ENCODE measurements around the gene NEGR1.
A peak's percentile ranks its signal among the peaks of the same experiment; 100 is the strongest.

NEGR1 gene

DNA sequence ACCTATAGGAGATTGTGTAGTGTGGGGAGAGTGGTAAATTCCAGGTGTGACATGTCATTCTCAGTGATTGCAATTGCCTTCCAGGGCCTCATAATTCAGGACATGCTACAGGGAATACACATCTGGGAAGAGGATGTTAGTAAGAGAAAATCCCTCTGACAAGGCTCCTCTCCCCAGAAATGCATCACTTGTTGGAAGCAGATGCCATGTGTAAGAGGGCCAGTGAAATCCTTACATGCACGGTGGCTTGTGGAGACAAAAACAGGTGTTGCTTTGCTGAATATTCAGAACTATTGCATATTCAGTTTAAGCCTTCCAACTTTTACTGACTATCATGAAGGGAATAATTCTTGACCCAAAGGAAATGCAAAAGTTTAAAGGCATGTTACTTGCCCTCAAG lies 503.4 kb downstream of the NEGR1 start:
- no peak for DNase-seq (ENCODE audit: low read depth)

- no peak for DNase-seq (ENCODE audit: low read depth)
Measured at GRCh38 chr1:71777094-71777493, 505.2 kb downstream of the NEGR1 start.

DNA sequence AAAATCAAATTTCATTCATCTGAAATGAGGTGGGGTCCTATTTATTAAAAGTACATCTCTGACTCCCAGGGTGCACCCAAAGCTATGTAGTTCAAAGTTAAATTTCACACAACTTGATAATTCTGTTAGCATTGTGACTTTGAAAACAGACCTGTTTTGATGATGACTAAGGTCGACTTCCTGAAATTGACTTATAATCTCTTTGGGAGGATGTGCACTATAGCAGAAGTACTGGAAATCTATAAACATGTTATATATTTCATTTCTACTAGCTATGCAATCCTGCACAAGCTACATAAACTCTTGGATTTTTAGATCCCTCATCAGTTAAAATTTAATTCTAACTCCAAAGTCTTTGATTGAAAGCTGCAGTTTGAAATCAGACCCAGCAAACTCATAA lies 507.6 kb downstream of the NEGR1 start:
- no peak for DNase-seq (ENCODE audit: low read depth)

DNA sequence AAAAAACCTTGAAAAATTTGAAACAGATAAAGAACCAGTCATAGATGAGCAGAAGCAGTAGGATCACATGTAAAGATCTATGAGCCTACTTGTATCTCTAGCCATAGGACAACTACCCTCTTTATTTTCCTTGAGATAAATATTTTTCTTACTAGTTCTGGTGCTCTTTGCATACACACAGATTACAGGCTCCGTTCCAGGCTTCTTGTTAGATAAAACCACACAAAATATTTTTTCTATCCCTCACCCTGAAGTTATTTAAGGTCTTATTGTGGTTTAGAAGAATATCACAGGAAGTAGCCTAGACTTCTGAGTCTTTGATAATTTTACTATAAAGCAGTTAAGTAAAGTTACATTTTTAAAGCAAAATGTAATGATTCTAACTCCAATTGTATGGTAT lies 512.2 kb downstream of the NEGR1 start:
- DNase-seq (ENCODE audit: low read depth), result peak; percentile 24

DNA sequence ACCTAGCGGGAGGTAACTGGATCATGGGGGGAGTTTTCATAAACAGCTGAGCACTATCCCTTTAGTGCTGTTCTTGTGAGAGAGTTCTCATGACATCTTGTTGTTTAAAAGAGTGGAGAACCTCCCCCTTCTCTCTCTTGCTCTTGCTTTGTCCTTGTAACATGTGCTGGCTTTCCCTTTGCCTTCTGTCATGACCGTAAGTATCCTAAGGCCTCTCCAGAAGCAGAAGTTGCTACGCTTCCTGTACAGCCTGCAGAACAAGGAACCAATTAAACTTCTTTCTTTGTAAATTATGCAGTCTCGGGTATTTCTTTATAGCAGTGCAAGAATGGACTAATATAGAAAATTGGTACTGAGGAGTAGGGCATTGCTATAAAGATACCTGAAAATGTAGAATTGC lies 515.6 kb downstream of the NEGR1 start:
- DNase-seq (ENCODE audit: low read depth), result no peak

- no peak for DNase-seq (ENCODE audit: low read depth)
Measured at GRCh38 chr1:71762514-71763255, 519.7 kb downstream of the NEGR1 start.

DNA sequence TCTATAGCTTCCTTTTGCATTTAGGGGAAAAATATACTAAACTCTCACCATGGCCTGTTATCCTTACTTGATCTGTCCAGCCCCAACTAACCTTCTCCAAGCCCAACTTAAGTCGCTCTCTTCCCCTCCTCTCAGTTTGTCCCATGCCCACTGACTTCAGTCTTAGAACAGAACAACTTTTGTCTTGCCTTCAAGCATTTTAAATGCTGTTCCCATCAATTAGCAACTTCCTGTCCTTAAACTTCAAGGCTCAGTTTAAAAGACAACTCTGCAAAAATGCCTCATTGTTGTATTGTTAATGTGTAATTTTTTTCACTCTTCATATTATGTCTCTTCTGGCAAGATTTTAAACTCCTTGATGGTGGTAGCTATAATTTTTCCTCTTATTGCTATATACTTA lies 526.9 kb downstream of the NEGR1 start:
- no peak for DNase-seq (ENCODE audit: low read depth)

DNA sequence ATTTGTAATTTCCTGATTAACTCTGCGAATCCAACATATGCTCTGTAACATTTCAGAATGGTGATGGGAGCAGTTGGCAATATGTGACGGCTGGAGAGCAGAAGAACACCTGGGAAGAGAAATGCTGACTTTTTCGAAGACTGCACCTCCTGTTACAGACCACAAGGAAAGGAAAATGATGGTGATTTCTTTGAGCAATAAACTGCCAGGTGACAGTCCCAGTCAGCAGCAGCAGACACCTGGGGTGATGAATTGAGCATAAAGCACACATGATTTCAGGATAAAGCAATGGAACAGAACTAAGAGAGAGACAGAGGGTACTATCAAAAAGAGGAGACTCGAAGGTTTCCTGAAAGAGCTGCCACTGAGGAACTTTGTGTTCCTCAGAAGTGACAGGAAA lies 528.6 kb downstream of the NEGR1 start:
- no peak for DNase-seq (ENCODE audit: low read depth)

DNA sequence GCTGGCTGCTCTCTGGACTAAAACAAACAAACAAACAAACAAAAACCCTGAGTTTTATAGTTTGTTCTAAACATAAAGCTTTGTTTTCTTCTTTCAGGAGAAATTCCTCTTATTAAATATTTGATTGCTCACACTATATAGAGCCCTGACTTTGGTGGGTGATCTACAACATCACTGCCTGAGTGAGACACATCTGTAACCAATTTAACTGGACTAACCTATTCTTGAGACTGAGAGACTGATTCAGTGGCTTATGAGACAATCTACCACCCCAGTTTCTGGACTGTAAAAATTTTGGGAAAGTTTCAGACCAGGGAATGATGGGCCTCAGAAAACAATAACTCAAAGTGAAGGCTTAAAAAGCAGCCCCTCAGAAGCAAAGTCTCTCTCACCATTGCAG lies 537.0 kb downstream of the NEGR1 start:
- DNase-seq (ENCODE audit: low read depth), result no peak

DNA sequence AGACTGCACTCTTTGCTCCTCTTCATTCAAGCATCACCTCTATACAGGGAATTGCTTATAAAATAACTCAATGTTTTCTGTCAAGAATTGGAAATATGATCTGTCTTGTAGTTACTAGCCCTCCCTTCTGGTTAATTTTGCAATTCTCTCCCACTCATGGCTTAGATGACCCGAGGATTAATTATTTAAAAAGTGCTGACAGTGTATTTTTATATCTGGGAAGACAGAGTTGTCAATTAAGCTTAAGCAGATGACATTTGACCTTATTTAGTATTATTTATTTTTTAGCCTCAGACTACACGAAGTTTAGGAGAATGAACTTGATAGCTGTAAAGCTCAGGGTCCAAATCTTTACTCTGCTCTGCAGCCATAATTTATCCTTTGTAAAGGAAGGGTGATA lies 538.5 kb downstream of the NEGR1 start:
- DNase-seq (ENCODE audit: low read depth), result no peak

DNA sequence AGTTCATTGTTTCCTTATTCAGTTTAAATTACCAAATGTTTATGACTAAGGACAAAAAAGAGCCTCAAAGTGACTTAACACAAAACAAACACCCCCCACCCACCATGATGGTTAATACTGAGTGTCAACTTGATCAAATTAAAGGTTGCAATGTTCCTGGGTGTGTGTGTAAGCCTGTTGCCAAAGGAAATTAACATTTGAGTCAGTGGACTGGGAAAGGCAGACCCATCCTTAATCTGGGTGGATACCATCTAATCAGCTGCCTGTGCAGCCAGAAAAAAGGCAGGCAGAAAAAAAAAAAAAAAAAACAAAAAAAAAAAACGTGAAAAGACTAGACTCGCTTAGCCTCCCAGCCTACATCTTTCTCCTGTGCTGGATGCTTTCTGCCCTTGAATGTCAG lies 543.4 kb downstream of the NEGR1 start:
- DNase-seq (ENCODE audit: low read depth), result no peak

DNA sequence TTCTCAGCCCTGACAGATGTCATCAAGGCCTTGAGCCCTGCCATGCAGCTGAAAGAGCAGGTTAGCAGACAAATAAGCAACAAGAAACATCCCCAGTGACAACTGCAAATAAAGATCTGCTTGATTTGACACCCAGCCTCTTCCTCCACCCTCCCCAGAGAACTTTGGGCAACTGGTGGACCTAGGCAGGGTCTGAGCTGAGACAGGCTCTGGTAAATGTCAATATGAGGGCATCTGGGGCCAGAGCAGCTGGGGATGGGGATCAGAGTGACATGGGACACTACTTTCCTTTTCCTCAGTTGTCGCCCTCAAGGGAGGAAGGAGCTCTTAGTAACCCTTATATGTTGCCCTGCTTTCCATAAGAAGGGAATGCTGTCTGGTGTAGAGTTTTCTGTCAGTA lies 544.1 kb downstream of the NEGR1 start:
- no peak for DNase-seq (ENCODE audit: low read depth)

GRCh38 chr1:71737768-71738167 lies 544.6 kb downstream of the NEGR1 start:
- DNase-seq (ENCODE audit: low read depth), result no peak

- no peak for DNase-seq (ENCODE audit: low read depth)
Measured at GRCh38 chr1:71733121-71733520, 549.2 kb downstream of the NEGR1 start.

GRCh38 chr1:71721532-71721931 lies 560.8 kb downstream of the NEGR1 start:
- no peak for DNase-seq (ENCODE audit: low read depth)

DNA sequence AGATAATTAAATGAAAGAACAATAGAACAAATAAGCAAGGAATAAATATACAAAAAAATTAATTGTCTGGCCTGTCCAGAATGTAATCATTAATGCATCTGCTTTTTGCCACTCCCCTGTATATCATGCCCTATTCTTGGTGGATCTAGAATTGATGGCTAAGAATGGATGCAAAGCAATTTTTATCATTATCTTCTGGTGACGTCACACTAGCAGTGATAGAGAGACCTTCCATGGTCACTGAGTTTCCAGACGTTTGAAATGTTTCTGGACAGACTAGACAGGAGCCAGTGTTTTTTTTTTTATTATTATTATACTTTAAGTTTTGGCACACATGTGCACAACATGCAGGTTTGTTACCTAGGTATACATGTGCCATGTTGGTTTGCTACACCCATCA lies 563.0 kb downstream of the NEGR1 start:
- DNase-seq (ENCODE audit: low read depth), result no peak

- no peak for DNase-seq (ENCODE audit: low read depth)
Measured at GRCh38 chr1:71717186-71717585, 565.2 kb downstream of the NEGR1 start.

- DNase-seq (ENCODE audit: low read depth), result no peak
Measured at GRCh38 chr1:71711456-71711855, 570.9 kb downstream of the NEGR1 start.

DNA sequence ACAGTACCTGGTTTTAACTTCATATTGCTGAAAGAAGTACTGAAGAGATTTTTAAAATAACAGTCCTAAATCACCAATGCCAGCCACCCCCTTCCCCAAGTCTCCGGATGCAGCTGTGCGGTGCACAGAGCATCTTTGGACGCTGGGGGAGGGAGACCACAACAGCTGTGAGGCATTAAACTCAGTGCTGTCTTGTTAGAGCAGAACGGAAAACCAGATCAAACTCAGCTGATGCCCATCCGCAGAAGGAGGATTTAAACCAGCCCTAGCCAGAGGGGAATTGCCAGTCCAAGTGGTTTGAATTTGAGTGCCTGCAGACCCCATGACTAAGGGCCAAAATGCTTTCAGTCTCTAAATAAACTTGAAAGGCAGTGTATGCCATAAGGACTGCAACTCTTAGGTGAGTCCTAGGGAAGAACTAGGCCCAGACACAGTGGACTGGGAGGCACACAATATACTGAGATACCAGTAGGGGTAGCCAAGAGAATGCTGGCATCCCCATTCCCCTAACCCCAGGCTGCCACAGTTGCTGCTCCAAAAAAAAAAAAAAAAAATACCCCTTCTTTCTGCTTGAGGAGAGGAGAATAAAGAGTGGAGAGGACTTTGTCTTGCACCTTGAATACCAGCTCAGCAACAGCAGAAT lies 576.2 kb downstream of the NEGR1 start:
- no peak for DNase-seq (ENCODE audit: low read depth)

DNA sequence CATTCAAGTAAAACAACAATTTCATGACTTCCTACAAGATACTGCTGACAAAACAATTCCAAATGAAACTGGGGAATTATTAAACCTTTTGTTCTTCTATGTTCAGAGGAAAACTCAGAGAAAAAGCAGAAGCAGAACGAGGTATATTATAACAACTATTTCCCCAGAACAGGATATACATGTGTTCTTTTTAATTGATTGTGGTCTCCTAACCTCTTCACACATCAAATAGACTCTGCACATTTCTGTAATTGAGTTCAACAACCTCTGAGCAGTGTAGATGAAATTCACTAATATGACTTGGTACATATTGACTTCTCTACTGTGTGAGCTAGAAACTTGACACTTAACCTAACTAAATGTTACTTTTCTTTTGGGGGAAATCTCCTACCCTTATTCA lies 584.2 kb downstream of the NEGR1 start:
- DNase-seq (ENCODE audit: low read depth), result no peak

GRCh38 chr1:71695821-71696220 lies 586.5 kb downstream of the NEGR1 start:
- DNase-seq (ENCODE audit: low read depth), result no peak

GRCh38 chr1:71695084-71695483 lies 587.3 kb downstream of the NEGR1 start:
- DNase-seq (ENCODE audit: low read depth), result no peak

DNA sequence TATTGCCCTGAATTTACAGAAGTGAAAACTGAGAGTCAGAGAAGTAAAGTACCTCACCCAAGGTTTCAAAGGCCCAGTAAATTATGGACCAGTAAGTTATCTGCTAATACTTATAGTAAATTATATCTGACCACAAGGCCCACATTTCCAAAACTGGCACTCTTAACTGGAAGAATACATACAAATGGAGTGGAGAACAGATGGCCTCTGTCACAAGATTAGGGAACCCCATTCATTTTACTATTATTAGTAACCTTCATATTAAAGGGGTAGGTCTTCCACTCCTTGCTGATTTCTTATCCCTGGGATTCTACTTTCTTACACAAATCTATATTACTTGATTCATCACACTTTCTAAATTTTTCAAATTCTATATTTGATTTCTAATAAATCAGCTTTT lies 588.8 kb downstream of the NEGR1 start:
- no peak for DNase-seq (ENCODE audit: low read depth)

DNA sequence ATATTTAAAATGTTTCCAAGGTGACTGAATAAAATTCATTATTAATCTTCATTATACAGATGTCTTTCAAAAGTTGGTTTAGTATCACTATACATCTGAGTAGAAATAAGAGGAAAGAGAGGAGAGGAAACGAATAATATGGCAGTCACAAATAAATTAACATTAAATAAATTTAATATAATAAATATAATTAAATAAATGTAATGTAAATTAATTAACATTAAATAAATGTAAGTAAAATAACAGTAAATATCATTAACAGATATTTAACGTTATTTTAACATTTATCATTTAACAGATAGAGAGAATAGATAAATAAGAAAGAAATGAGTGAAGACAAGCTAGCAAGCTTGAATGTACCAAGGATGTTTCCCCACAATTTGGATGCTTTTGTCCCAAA lies 592.7 kb downstream of the NEGR1 start:
- no peak for DNase-seq (ENCODE audit: low read depth)

All from non-pigmented ciliary epithelial cell (primary cell).